ENCODE measurements around the gene CLNK. TPM values are rescaled to one million over a fixed set of nuclear protein-coding genes. Genes with fewer than 3 reads are reported as not detected.

Gene CLNK
- total RNA-seq, 1 donor from 2014 or later: 0.35 TPM

GRCh38 chr4:10612476-10612875 lies 72.1 kb downstream of the CLNK start:
- no peaks in the 10 kb centered on the region for H3K9me3 ChIP-seq
- ATAC-seq: no peak
- no peak overlapping the region for H3K27ac ChIP-seq
- DNase-seq: no peak
- H3K36me3 ChIP-seq: no peaks in the 10 kb centered on the region
- H3K4me1 ChIP-seq: no peaks in the 10 kb centered on the region
- intact Hi-C loops (cut with DNase I): no loop called here
- no peak for TF ChIP-seq CTCF (IDR thresholded peaks at IDR 0.05)
- H3K27me3 ChIP-seq: no peaks in the 10 kb centered on the region
- H3K4me3 ChIP-seq: no peak overlapping the region

GRCh38 chr4:10611673-10612072 lies 72.9 kb downstream of the CLNK start:
- intact Hi-C loops (cut with DNase I): no loop called here
- ATAC-seq (peak; percentile 47), DNase-seq (no peak)
- Histone ChIP-seq H3K27ac (no peak overlapping the region), H3K4me1 (no peaks in the 10 kb centered on the region), H3K9me3 (no peaks in the 10 kb centered on the region), H3K4me3 (no peak overlapping the region), H3K36me3 (no peaks in the 10 kb centered on the region), H3K27me3 (no peaks in the 10 kb centered on the region)
- TF ChIP-seq CTCF (IDR thresholded peaks at IDR 0.05): no peak

- Histone ChIP-seq H3K27ac (no peak overlapping the region), H3K36me3 (no peaks in the 10 kb centered on the region), H3K27me3 (no peaks in the 10 kb centered on the region), H3K4me3 (no peak overlapping the region), H3K9me3 (no peaks in the 10 kb centered on the region), H3K4me1 (no peaks in the 10 kb centered on the region)
- ATAC-seq: no peak
- DNase-seq: no peak
- TF ChIP-seq CTCF (IDR thresholded peaks at IDR 0.05): no peak
- intact Hi-C loops (cut with DNase I): no loop called here
Measured at GRCh38 chr4:10608501-10609219, 75.9 kb downstream of the CLNK start.

- H3K27me3 ChIP-seq: no peaks in the 10 kb centered on the region
- H3K9me3 ChIP-seq: no peaks in the 10 kb centered on the region
- no peak overlapping the region for H3K27ac ChIP-seq
- no peaks in the 10 kb centered on the region for H3K36me3 ChIP-seq
- ATAC-seq (no peak), DNase-seq (no peak)
- intact Hi-C loops (cut with DNase I): no loop called here
- no peak overlapping the region for H3K4me3 ChIP-seq
- H3K4me1 ChIP-seq: no peaks in the 10 kb centered on the region
- TF ChIP-seq CTCF (IDR thresholded peaks at IDR 0.05): no peak
Measured at GRCh38 chr4:10607206-10607605, 77.4 kb downstream of the CLNK start.

- H3K27me3 ChIP-seq: no peaks in the 10 kb centered on the region
- intact Hi-C loops (cut with DNase I): no loop called here
- H3K27ac ChIP-seq: no peak overlapping the region
- no peak overlapping the region for H3K4me3 ChIP-seq
- no peaks in the 10 kb centered on the region for H3K36me3 ChIP-seq
- H3K9me3 ChIP-seq: no peaks in the 10 kb centered on the region
- DNase-seq: no peak
- no peaks in the 10 kb centered on the region for H3K4me1 ChIP-seq
- no peak for ATAC-seq
- no peak for TF ChIP-seq CTCF (IDR thresholded peaks at IDR 0.05)
Measured at GRCh38 chr4:10606483-10607155, 77.9 kb downstream of the CLNK start.

All from upper lobe of right lung (tissue), 1 donor.